NT2/D1 (cell line): ENCODE data around the gene ABCB1.

Source experiments
- YY1 ChIP-seq: IDR thresholded peaks from 2 replicates; pipeline ENCODE4 v1.6.1; 2011; ENCODE audit not compliant: insufficient read length, insufficient read depth
- ZNF274 ChIP-seq: IDR thresholded peaks from 2 replicates; pipeline ENCODE4 v1.6.1; 2011; ENCODE audit warnings: mild to moderate bottlenecking, low read depth, low read length

GRCh38 chr7:87499494-87499893 lies 101.2 kb downstream of the ABCB1 start:
- TF ChIP-seq YY1 (no peak), ZNF274 (no peak)
